H9 (cell line): ENCODE measurements around the gene ADCY5. TPM values are rescaled to one million over a fixed set of nuclear protein-coding genes. Genes with fewer than 3 reads are reported as not detected.

Experiments
- DNase-seq: peaks from one replicate; pipeline ENCODE4 v3.0.0-alpha.2; 2017
- H2AFZ ChIP-seq: one replicate; pipeline ENCODE4 v1.6.1; 2013; ENCODE audit warnings: mild to moderate bottlenecking, low read length, control low read depth, moderate library complexity
- H2AK5ac ChIP-seq: 2 replicates; pipeline ENCODE4 v1.6.1; 2013; ENCODE audit warnings: low read length, control low read depth, mixed read lengths; ENCODE audit not compliant: insufficient read length
- H2BK120ac ChIP-seq: one replicate; pipeline ENCODE4 v1.6.1; 2013; ENCODE audit warnings: low read depth, mild to moderate bottlenecking, low read length, control low read depth, inconsistent platforms; ENCODE audit not compliant: poor library complexity, severe bottlenecking
- H2BK12ac ChIP-seq: 2 replicates; pipeline ENCODE4 v1.6.1; 2013; ENCODE audit warnings: low read length, control low read depth, mixed read lengths, low read depth; ENCODE audit not compliant: insufficient read length
- H2BK15ac ChIP-seq: 2 replicates; pipeline ENCODE4 v1.6.1; 2013; ENCODE audit warnings: low read depth, low read length, control low read depth
- H2BK20ac ChIP-seq: one replicate; pipeline ENCODE4 v1.6.1; 2013; ENCODE audit warnings: low read depth, mild to moderate bottlenecking, low read length, control low read depth, inconsistent platforms; ENCODE audit not compliant: poor library complexity, severe bottlenecking
- H2BK5ac ChIP-seq: 2 replicates; pipeline ENCODE4 v1.6.1; 2013; ENCODE audit warnings: low read length, control low read depth, mixed read lengths; ENCODE audit not compliant: insufficient read length
- H3K14ac ChIP-seq: 2 replicates; pipeline ENCODE4 v1.6.1; 2013; ENCODE audit warnings: low read length, control low read depth; ENCODE audit not compliant: insufficient read depth
- H3K18ac ChIP-seq: 2 replicates; pipeline ENCODE4 v1.6.1; 2013; ENCODE audit warnings: low read depth, mild to moderate bottlenecking, mixed read lengths, low read length, control low read depth; ENCODE audit not compliant: insufficient read length
- H3K23ac ChIP-seq: 2 replicates; pipeline ENCODE4 v1.6.1; 2013; ENCODE audit warnings: low read length, control low read depth, mixed read lengths, low read depth; ENCODE audit not compliant: insufficient read length
- H3K23me2 ChIP-seq: 2 replicates; pipeline ENCODE4 v1.6.1; 2013; ENCODE audit warnings: low read depth, mild to moderate bottlenecking, mixed read lengths, low read length, control low read depth; ENCODE audit not compliant: insufficient read length, poor library complexity, severe bottlenecking
- H3K27ac ChIP-seq: 2 replicates; pipeline ENCODE4 v1.5.1; 2013; ENCODE audit warnings: low read length, control low read depth, mixed read lengths, low read depth; ENCODE audit not compliant: insufficient read length
- H3K27me3 ChIP-seq: 2 replicates; pipeline ENCODE4 v1.6.1; 2013; ENCODE audit warnings: low read length, control low read depth, inconsistent platforms; ENCODE audit not compliant: insufficient read depth
- H3K4ac ChIP-seq: 2 replicates; pipeline ENCODE4 v1.6.1; 2013; ENCODE audit warnings: low read depth, mild to moderate bottlenecking, control low read depth, inconsistent platforms, low read length, moderate library complexity
- H3K4me1 ChIP-seq: 2 replicates; pipeline ENCODE4 v1.6.1; 2013; ENCODE audit warnings: low read length, control low read depth, inconsistent platforms; ENCODE audit not compliant: insufficient read depth
- H3K4me2 ChIP-seq: 2 replicates; pipeline ENCODE4 v1.6.1; 2013; ENCODE audit warnings: low read length, control low read depth, mixed read lengths; ENCODE audit not compliant: insufficient read length, insufficient read depth
- H3K56ac ChIP-seq: 2 replicates; pipeline ENCODE4 v1.6.1; 2013; ENCODE audit warnings: low read depth, mild to moderate bottlenecking, mixed read lengths, low read length, control low read depth; ENCODE audit not compliant: insufficient read length
- H3K79me1 ChIP-seq: 2 replicates; pipeline ENCODE4 v1.6.1; 2013; ENCODE audit warnings: low read depth, mild to moderate bottlenecking, moderate library complexity, low read length, control low read depth, inconsistent platforms; ENCODE audit not compliant: insufficient read depth, poor library complexity, severe bottlenecking
- H3K79me2 ChIP-seq: 2 replicates; pipeline ENCODE4 v1.6.1; 2013; ENCODE audit warnings: low read length, control low read depth, inconsistent platforms; ENCODE audit not compliant: insufficient read depth
- H3K9ac ChIP-seq: 2 replicates; pipeline ENCODE4 v1.6.1; 2013; ENCODE audit warnings: low read length, control low read depth, mixed read lengths; ENCODE audit not compliant: insufficient read length; ENCODE audit errors: extremely low read depth
- H3K9me3 ChIP-seq: one replicate; pipeline ENCODE4 v1.6.1; 2013; ENCODE audit warnings: low read depth, low read length, inconsistent platforms; ENCODE audit not compliant: control insufficient read depth
- H3T11ph ChIP-seq: one replicate; pipeline ENCODE4 v1.6.1; 2013; ENCODE audit warnings: mild to moderate bottlenecking, low read length, control low read depth, inconsistent platforms
- H4K20me1 ChIP-seq: one replicate; pipeline ENCODE4 v1.6.1; 2013; ENCODE audit not compliant: control insufficient read depth, insufficient read length, insufficient read depth
- H4K5ac ChIP-seq: 2 replicates; pipeline ENCODE4 v1.6.1; 2013; ENCODE audit warnings: low read depth, mild to moderate bottlenecking, mixed read lengths, low read length, control low read depth; ENCODE audit not compliant: insufficient read length
- H4K8ac ChIP-seq: replicated peaks from 2 replicates; pipeline ENCODE4 v1.6.1; 2013; ENCODE audit warnings: low read length, control low read depth, mixed read lengths, low read depth; ENCODE audit not compliant: insufficient read length
- H4K91ac ChIP-seq: 2 replicates; pipeline ENCODE4 v1.6.1; 2013; ENCODE audit warnings: low read depth, mild to moderate bottlenecking, moderate library complexity, mixed read lengths, low read length, control low read depth; ENCODE audit not compliant: insufficient read length
- H3K27ac Mint-ChIP-seq, 3 experiments: 2 replicates in 2 of 3; 3 replicates in 1 of 3; pipeline ENCODE4 v1.8.0; 2020 to 2021; ENCODE audit warnings: mixed read lengths in 3 of 3, mild to moderate bottlenecking in 1 of 3, moderate library complexity in 1 of 3
- H3K27me3 Mint-ChIP-seq: 2 replicates; pipeline ENCODE4 v1.8.0; 2021; ENCODE audit warnings: low read depth, mild to moderate bottlenecking, moderate library complexity, mixed read lengths
- H3K36me3 Mint-ChIP-seq, 3 experiments: 2 replicates in 2 of 3; 3 replicates in 1 of 3; pipeline ENCODE4 v1.8.0; 2020 to 2021; ENCODE audit warnings: low read depth in 3 of 3, mixed read lengths in 3 of 3; ENCODE audit not compliant: insufficient read depth in 1 of 3
- H3K4me1 Mint-ChIP-seq, 2 experiments: 2 replicates each; pipeline ENCODE4 v1.8.0; 2020; ENCODE audit warnings: mixed read lengths in 2 of 2
- H3K4me3 Mint-ChIP-seq, 2 experiments: 2 replicates in 1 of 2; 3 replicates in 1 of 2; pipeline ENCODE4 v1.8.0; 2020 to 2021; ENCODE audit warnings: mild to moderate bottlenecking in 2 of 2, mixed read lengths in 2 of 2, moderate library complexity in 1 of 2
- H3K9me3 Mint-ChIP-seq, 2 experiments: 2 replicates in 1 of 2; 3 replicates in 1 of 2; pipeline ENCODE4 v1.8.0; 2020; ENCODE audit warnings: mild to moderate bottlenecking in 2 of 2, mixed read lengths in 2 of 2, moderate library complexity in 1 of 2
- WGBS: extraction: QIAGEN DNeasy Blood & Tissue Kit; methylation state at CpG from one replicate; pipeline ENCODE4 v1.1.7; 2013; ENCODE audit warnings: missing lambda C conversion rate, low lambda C conversion rate, mixed read lengths; ENCODE audit not compliant: insufficient read length; ENCODE audit errors: extremely low coverage; 5-methylcytosine and 5-hydroxymethylcytosine counted together
- total RNA-seq: library from RNA; stranded (reverse); gene quantifications from 2 replicates; pipeline ENCODE4 v1.2.1, GENCODE V29; 2021
- TF ChIP-seq, protein P1 (sequence below): fragments of 200-600 bp; sonication (generic); conservative IDR thresholded peaks from 3 replicates; pipeline ENCODE4 v1.8.0; 2021; ENCODE audit warnings: antibody characterized with exemption, mild to moderate bottlenecking

Gene ADCY5
- total RNA-seq, 1 experiment from 2014 or later = 5.0 TPM

DNA sequence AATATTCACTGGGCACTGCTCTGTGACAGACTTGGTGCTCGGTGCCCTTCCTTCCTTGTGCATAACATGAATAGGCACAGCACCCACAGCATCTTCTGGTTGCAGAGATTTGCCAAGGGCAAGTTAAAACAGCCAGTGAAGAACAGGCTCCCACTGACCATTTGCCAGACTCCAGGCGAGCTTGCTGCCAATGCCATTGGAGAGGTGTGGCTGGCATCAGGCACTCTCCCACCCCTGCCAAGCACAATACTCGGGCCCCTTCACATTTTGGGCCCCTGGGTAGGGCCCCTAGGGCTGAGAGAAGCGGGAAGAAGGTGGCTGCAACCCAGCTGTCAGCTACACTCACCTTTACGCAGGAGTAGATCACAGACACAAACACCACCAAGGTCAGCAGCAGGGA lies 135.0 kb downstream of the ADCY5 start:
- no peak overlapping the region for H2AK5ac ChIP-seq
- H2BK12ac ChIP-seq = no peak overlapping the region
- DNase-seq = no peak
- H3K9ac ChIP-seq = no peak overlapping the region
- no CpG with 5 or more reads among the region's 5 CpGs for WGBS
- no peaks in the 10 kb centered on the region for H3K79me1 ChIP-seq
- H3K79me2 ChIP-seq = peaks cover 2% of the 10 kb centered on the region; the same call in 1 of the 2 replicates
- no peak overlapping the region for H3K56ac ChIP-seq
- H3K4me1 Mint-ChIP-seq = peaks cover 65 to 70% of the 10 kb centered on the region in 2 experiments
- H3K9me3 Mint-ChIP-seq = no peaks in the 10 kb centered on the region; a peak in 1 of 5 replicates
- peak overlapping the region; percentile 72 for H3K27ac ChIP-seq
- H2BK120ac ChIP-seq = no peak overlapping the region
- H3K18ac ChIP-seq = no peak overlapping the region
- no peak overlapping the region for H2AFZ ChIP-seq
- H3K27me3 Mint-ChIP-seq = peaks cover 2% of the 10 kb centered on the region
- no peak overlapping the region for H2BK5ac ChIP-seq
- TF ChIP-seq, protein P1, sequence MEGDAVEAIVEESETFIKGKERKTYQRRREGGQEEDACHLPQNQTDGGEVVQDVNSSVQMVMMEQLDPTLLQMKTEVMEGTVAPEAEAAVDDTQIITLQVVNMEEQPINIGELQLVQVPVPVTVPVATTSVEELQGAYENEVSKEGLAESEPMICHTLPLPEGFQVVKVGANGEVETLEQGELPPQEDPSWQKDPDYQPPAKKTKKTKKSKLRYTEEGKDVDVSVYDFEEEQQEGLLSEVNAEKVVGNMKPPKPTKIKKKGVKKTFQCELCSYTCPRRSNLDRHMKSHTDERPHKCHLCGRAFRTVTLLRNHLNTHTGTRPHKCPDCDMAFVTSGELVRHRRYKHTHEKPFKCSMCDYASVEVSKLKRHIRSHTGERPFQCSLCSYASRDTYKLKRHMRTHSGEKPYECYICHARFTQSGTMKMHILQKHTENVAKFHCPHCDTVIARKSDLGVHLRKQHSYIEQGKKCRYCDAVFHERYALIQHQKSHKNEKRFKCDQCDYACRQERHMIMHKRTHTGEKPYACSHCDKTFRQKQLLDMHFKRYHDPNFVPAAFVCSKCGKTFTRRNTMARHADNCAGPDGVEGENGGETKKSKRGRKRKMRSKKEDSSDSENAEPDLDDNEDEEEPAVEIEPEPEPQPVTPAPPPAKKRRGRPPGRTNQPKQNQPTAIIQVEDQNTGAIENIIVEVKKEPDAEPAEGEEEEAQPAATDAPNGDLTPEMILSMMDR = no peak
- H4K8ac ChIP-seq = no peak overlapping the region
- H3K4me2 ChIP-seq = peak overlapping the region; percentile 45
- H3K27ac Mint-ChIP-seq = peak overlapping the region; percentile 75 to 99 (median 94); a peak in 6 of 7 replicates
- H2BK15ac ChIP-seq = no peak overlapping the region
- H3K4me3 Mint-ChIP-seq = peak overlapping the region; percentile 57 to 66; a peak in 4 of 5 replicates
- peak overlapping the region; percentile 4; the same call in 1 of the 2 replicates for H3K14ac ChIP-seq
- peaks cover 28% of the 10 kb centered on the region; the same call in 1 of the 2 replicates for H3K4me1 ChIP-seq
- H3K23ac ChIP-seq = no peak overlapping the region
- H4K91ac ChIP-seq = no peak overlapping the region
- no peak overlapping the region for H3K4ac ChIP-seq
- peaks cover 8% of the 10 kb centered on the region for H3K23me2 ChIP-seq
- no peak overlapping the region for H4K5ac ChIP-seq
- no peak overlapping the region for H3T11ph ChIP-seq
- H3K9me3 ChIP-seq = no peaks in the 10 kb centered on the region
- no peaks in the 10 kb centered on the region for H3K27me3 ChIP-seq
- no peak overlapping the region for H2BK20ac ChIP-seq
- H4K20me1 ChIP-seq = no peaks in the 10 kb centered on the region
- H3K36me3 Mint-ChIP-seq = peaks cover 2 to 8% (median 3%) of the 10 kb centered on the region in 3 experiments; a peak in 6 of 7 replicates
